ENCODE results near the gene PKHD1. TPM values are rescaled to one million over a fixed set of nuclear protein-coding genes. Genes with fewer than 3 reads are reported as not detected.

The PKHD1 gene
- total RNA-seq, 1 donor from 2014 or later = not detected

DNA sequence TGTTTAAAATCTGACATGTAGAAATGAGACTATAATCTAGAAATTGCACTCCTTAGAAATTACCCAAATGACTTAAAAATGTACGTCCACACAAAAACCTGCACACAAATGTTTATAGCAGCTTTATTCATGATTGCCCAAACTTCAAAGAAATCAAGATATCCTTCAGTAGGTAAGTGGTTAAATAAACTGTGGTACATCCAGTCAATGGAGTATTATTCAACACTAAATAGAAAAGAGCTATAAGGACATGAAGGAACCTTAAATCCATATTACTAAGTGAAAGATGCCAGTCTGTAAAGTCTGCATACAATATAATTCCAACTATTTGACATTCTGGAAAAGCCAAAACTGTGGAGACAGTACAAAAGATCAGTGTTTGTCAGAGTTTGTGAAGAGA, 513.4 kb downstream of the PKHD1 start:
- TF ChIP-seq, protein P1, sequence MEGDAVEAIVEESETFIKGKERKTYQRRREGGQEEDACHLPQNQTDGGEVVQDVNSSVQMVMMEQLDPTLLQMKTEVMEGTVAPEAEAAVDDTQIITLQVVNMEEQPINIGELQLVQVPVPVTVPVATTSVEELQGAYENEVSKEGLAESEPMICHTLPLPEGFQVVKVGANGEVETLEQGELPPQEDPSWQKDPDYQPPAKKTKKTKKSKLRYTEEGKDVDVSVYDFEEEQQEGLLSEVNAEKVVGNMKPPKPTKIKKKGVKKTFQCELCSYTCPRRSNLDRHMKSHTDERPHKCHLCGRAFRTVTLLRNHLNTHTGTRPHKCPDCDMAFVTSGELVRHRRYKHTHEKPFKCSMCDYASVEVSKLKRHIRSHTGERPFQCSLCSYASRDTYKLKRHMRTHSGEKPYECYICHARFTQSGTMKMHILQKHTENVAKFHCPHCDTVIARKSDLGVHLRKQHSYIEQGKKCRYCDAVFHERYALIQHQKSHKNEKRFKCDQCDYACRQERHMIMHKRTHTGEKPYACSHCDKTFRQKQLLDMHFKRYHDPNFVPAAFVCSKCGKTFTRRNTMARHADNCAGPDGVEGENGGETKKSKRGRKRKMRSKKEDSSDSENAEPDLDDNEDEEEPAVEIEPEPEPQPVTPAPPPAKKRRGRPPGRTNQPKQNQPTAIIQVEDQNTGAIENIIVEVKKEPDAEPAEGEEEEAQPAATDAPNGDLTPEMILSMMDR (IDR thresholded peaks at IDR 0.05) = no peak
- Histone ChIP-seq H3K9me3 (no peaks in the 10 kb centered on the region), H3K27ac (no peak overlapping the region), H3K4me3 (no peak overlapping the region), H3K4me1 (no peaks in the 10 kb centered on the region), H3K36me3 (no peaks in the 10 kb centered on the region), H3K27me3 (no peaks in the 10 kb centered on the region)
- intact Hi-C loops (cut with DNase I) = no loop called here
- no peak for DNase-seq (ENCODE audit: low spot score in 2 of 2)

DNA sequence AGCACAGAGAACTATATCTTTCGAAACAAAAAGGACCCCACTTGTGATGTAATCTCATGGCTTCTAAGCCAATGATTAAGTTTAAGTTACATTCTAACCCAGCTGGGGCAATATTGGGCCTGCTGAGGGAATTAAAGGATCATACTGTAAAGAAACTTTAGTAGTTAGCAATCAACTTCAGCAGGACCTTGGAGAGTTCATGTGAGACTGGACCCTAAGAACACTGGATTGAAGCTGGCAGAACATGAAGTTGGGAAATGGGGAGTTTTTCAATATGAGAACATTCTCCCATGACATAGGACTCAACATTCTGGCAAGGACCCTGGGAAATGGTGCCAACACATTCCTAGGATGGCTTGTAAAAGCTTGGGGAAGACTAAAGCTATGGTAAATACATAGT, 516.2 kb downstream of the PKHD1 start:
- TF ChIP-seq, protein P1 (IDR thresholded peaks at IDR 0.05) = no peak
- no peaks in the 10 kb centered on the region for H3K4me1 ChIP-seq
- no peaks in the 10 kb centered on the region for H3K36me3 ChIP-seq
- H3K27me3 ChIP-seq = no peaks in the 10 kb centered on the region
- no peaks in the 10 kb centered on the region for H3K9me3 ChIP-seq
- H3K4me3 ChIP-seq = no peak overlapping the region
- no peak for DNase-seq (ENCODE audit: low spot score in 2 of 2)
- intact Hi-C loops (cut with DNase I) = no loop called here
- H3K27ac ChIP-seq = no peak overlapping the region

DNA sequence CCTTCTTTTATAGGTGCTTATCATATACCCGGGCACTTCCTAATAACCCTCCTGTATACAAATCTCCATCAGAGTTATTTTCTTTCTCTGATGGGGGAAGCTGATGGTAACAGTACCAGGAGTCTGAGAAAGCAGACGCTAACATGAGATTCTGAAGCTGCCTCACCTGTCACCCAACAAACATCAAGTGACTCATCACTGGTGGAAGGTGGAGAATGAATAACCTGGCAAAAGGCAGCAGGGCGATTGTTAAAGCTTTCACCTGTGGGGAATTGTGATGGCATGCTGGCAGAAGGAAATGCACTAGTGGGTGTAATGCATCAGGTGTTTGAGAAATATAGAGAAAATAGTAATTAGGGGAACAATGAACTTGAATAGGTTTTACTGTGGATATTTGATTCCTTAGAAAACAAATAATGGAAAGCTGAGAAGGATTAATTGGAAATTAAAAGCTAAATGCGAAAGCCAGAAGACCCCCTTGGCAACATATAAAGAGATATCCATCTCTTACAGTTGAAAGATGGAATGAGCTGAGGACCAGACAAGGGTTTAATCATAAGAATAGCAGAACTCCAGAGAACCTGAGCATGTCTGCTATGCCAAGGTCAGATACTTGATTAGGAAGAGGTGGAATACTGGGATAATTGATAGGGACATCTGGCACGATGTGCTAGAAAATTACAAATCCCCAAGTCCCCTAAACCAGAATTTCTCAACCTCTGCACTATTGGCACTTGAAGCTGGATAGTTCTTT, 517.1 kb downstream of the PKHD1 start:
- intact Hi-C loops (cut with DNase I) = no loop called here
- Histone ChIP-seq H3K4me3 (no peak overlapping the region), H3K36me3 (no peaks in the 10 kb centered on the region), H3K27me3 (no peaks in the 10 kb centered on the region), H3K4me1 (no peaks in the 10 kb centered on the region), H3K9me3 (no peaks in the 10 kb centered on the region), H3K27ac (no peak overlapping the region)
- TF ChIP-seq, protein P1 (IDR thresholded peaks at IDR 0.05) = no peak
- no peak for DNase-seq (ENCODE audit: low spot score in 2 of 2)

DNA sequence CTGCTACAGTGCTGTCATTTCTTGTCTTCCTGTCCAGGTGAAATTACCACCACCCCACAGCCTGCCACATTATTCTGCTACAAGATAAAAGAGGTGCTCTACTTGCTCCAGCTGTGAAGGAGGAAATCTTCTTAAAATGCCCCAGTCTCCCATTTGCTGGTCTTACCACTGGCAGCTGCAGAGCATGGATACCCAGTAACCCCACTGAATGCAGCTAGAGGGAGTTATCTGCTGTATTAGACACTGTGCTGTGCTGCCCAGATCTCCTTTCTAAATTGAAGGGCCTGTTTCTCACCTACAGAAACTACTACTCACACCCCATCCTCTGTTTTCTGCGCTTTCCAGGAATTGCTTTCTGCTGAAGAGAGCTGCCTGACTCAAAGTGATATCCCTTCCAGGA, 517.8 kb downstream of the PKHD1 start:
- no peak overlapping the region for H3K4me3 ChIP-seq
- H3K27ac ChIP-seq = no peak overlapping the region
- no peaks in the 10 kb centered on the region for H3K27me3 ChIP-seq
- H3K4me1 ChIP-seq = no peaks in the 10 kb centered on the region
- H3K36me3 ChIP-seq = no peaks in the 10 kb centered on the region
- intact Hi-C loops (cut with DNase I) = no loop called here
- no peak for DNase-seq (ENCODE audit: low spot score in 2 of 2)
- H3K9me3 ChIP-seq = no peaks in the 10 kb centered on the region
- TF ChIP-seq, protein P1 (IDR thresholded peaks at IDR 0.05) = no peak

DNA sequence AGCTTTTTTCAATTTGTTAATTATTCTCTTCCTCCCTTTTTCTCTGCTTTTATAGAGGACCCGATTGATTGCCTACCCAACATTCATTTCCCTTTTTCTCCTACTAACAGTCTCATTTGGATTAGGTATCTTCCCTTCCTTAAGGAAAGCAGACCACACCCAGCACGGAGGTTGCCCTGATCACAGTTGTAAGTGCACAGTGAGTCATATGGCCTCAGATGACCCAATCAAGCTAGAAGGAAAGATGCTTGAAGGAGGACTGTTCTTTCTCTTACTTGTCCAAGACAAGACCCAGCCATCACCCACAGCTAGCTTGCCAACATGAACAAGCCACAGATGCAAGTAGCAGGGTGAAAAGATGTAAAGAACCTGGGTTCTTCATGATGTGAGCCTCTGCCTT, 518.6 kb downstream of the PKHD1 start:
- no peaks in the 10 kb centered on the region for H3K27me3 ChIP-seq
- H3K9me3 ChIP-seq = no peaks in the 10 kb centered on the region
- no peak for DNase-seq (ENCODE audit: low spot score in 2 of 2)
- H3K27ac ChIP-seq = no peak overlapping the region
- TF ChIP-seq, protein P1 (IDR thresholded peaks at IDR 0.05) = no peak
- H3K4me3 ChIP-seq = no peak overlapping the region
- no peaks in the 10 kb centered on the region for H3K36me3 ChIP-seq
- intact Hi-C loops (cut with DNase I) = no loop called here
- no peaks in the 10 kb centered on the region for H3K4me1 ChIP-seq
